ENCODE measurements around the gene PAXIP1.
"Not testable (repeated sequence)": the region's sequence is repeated elsewhere in the genome, so short reads cannot be mapped to it uniquely, and the experiment has no call there.

The PAXIP1 gene

DNA sequence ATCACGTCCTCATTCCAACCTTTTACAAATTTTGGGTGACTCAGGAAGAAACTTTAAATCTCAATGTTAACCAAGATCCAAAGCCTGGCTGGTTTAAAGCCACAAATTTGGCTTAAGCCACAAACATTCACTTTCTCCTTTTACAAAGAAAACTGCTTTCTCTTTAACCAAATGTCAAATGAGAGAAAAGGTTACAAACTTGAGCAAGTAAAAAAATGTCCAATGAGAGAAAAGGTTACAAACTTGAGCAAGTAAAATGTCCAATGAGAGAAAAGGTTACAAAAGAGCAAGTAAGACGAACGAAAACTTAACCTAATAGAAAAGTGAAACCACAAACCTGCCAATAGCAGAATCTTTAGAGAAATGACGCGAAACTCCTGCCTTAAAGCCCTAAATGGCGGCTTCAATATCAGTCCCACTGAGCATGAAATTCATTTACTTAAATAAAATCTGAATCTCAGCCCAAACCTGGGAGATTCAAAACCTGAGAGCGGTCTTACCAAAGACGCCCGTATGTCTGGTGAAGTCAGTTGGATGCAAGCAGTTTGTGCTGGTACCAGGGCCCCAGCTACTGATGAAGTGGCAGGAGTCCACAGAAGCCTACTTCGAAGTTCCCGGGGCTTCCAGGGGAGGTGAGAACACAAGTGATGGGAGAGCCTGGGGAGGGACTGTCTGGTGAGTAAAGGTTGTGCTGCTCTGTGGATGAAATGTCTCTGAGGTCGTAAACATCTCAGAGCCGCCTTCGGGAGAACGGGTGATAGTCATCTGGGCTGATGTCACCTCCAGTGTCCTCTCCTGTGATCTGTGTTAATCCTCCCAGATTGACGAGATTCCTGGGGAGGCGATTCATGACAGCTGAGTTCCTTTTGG, 74.6 kb downstream of the PAXIP1 start:
- H4K12ac ChIP-seq (ENCODE audit: low read depth, low read length): no peak overlapping the region
- H2AFZ ChIP-seq (ENCODE audit: insufficient read depth, low read length, poor library complexity): peak overlapping the region; percentile 75
- H3K18ac ChIP-seq (ENCODE audit: low read length): no peak overlapping the region
- H3K27ac ChIP-seq (ENCODE audit: low read depth, low read length): no peak overlapping the region
- H3K27me3 ChIP-seq (ENCODE audit: insufficient read depth, low read length): no peaks in the 10 kb centered on the region
- H3K23ac ChIP-seq (ENCODE audit: low read length): no peak overlapping the region
- no peak overlapping the region for H3K4ac ChIP-seq (ENCODE audit: low read depth, low read length)
- H4K91ac ChIP-seq (ENCODE audit: low read depth, low read length): no peak overlapping the region
- peak overlapping the region; percentile 87 for H4K8ac ChIP-seq (ENCODE audit: low read depth, low read length)
- H3K4me3 ChIP-seq (ENCODE audit: low read depth, low read length): no peak overlapping the region
- no peaks in the 10 kb centered on the region for H3K36me3 ChIP-seq (ENCODE audit: control insufficient read depth in 1 of 2, insufficient read depth in 2 of 2, low read length in 2 of 2)
- H3K9me3 ChIP-seq (ENCODE audit: insufficient read depth, low read depth, low read length): peaks cover 3% of the 10 kb centered on the region
- no peak overlapping the region for H3K14ac ChIP-seq (ENCODE audit: low read length)
- H3K79me2 ChIP-seq (ENCODE audit: control insufficient read depth, insufficient read depth, low read length, poor library complexity): no peaks in the 10 kb centered on the region
- H2AK5ac ChIP-seq (ENCODE audit: low read length): no peak overlapping the region
- H2BK5ac ChIP-seq (ENCODE audit: low read depth, low read length, poor library complexity): no peak overlapping the region
- no peaks in the 10 kb centered on the region for H3K79me1 ChIP-seq (ENCODE audit: low read length)
- peak; percentile 90 to 100 for DNase-seq
- H3K9ac ChIP-seq (ENCODE audit: low read length): no peak overlapping the region
- H3K4me2 ChIP-seq (ENCODE audit: low read length): peak overlapping the region; percentile 49
- no peak overlapping the region for H2BK12ac ChIP-seq (ENCODE audit: low read length)
- no CpG with 5 or more reads among the region's 17 CpGs for WGBS (ENCODE audit: extremely low coverage, insufficient coverage, insufficient read length)
- H3K4me1 ChIP-seq (ENCODE audit: control insufficient read depth in 1 of 2, insufficient read depth in 2 of 2, low read length in 2 of 2): no peaks in the 10 kb centered on the region
- no peak overlapping the region for H2BK120ac ChIP-seq (ENCODE audit: insufficient read depth, low read length, poor library complexity)

DNA sequence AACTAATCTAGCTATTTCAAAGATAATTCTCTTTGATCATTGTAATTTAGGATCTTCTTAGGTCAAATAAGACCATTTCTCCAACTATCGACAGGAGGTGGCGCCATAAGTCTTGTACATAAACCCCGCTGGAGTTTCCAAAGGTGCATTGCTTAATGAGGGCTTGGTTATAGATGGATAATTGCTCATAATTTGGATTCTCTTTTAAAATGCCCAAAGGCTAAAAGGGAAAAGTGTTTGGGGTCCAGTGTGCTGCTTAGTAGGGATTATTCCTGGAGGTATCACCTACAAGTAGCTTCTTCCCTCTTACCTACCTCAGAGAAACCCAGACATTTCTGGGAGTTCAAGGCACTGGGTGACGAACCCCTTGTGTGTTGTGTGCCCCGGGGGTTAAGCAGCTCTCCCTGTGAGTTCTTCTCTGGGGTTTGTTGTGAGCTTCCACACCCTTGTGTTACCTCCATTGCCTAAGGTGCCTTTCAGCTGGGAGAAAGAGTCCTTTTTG, 75.2 kb downstream of the PAXIP1 start:
- H3K79me2 ChIP-seq (ENCODE audit: control insufficient read depth, insufficient read depth, low read length, poor library complexity): no peaks in the 10 kb centered on the region
- no peaks in the 10 kb centered on the region for H3K36me3 ChIP-seq (ENCODE audit: control insufficient read depth in 1 of 2, insufficient read depth in 2 of 2, low read length in 2 of 2)
- H4K8ac ChIP-seq (ENCODE audit: low read depth, low read length): no peak overlapping the region
- no peak overlapping the region for H3K23ac ChIP-seq (ENCODE audit: low read length)
- H3K4me3 ChIP-seq (ENCODE audit: low read depth, low read length): no peak overlapping the region
- no peaks in the 10 kb centered on the region for H3K27me3 ChIP-seq (ENCODE audit: insufficient read depth, low read length)
- H3K9ac ChIP-seq (ENCODE audit: low read length): no peak overlapping the region
- no peak overlapping the region for H2BK12ac ChIP-seq (ENCODE audit: low read length)
- H3K4me1 ChIP-seq (ENCODE audit: control insufficient read depth in 1 of 2, insufficient read depth in 2 of 2, low read length in 2 of 2): no peaks in the 10 kb centered on the region
- H2BK120ac ChIP-seq (ENCODE audit: insufficient read depth, low read length, poor library complexity): no peak overlapping the region
- no CpG with 5 or more reads among the region's 5 CpGs for WGBS (ENCODE audit: extremely low coverage, insufficient coverage, insufficient read length)
- H3K14ac ChIP-seq (ENCODE audit: low read length): no peak overlapping the region
- no peak overlapping the region for H3K27ac ChIP-seq (ENCODE audit: low read depth, low read length)
- H4K91ac ChIP-seq (ENCODE audit: low read depth, low read length): no peak overlapping the region
- H3K18ac ChIP-seq (ENCODE audit: low read length): no peak overlapping the region
- no peak overlapping the region for H3K4ac ChIP-seq (ENCODE audit: low read depth, low read length)
- H3K9me3 ChIP-seq (ENCODE audit: insufficient read depth, low read depth, low read length): peaks cover under 1% of the 10 kb centered on the region
- DNase-seq: peak; percentile 84 to 93
- H4K12ac ChIP-seq (ENCODE audit: low read depth, low read length): no peak overlapping the region
- peak overlapping the region; percentile 26 for H2AFZ ChIP-seq (ENCODE audit: insufficient read depth, low read length, poor library complexity)
- no peaks in the 10 kb centered on the region for H3K79me1 ChIP-seq (ENCODE audit: low read length)
- peak overlapping the region; percentile 41 for H3K4me2 ChIP-seq (ENCODE audit: low read length)
- no peak overlapping the region for H2AK5ac ChIP-seq (ENCODE audit: low read length)
- no peak overlapping the region for H2BK5ac ChIP-seq (ENCODE audit: low read depth, low read length, poor library complexity)

DNA sequence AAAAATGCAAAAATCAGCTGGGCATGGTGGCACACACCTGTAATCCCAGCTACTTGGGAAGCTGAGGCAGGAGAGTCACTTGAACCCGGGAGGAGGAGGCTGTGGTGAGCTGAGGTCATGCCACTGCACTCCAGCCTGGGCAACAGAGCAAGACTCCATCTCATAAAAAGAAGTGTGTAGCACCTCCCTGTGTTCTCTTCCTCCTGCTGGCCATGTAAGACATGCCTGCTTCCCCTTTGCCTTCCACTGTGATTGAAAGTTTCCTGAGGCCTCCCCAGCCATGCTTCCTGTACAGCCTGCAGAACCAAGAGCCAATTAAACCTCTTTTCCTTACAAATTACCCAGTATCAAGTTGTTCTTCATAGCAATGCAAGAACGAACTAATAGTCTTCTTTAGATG, 80.5 kb downstream of the PAXIP1 start:
- H3K4me3 ChIP-seq (ENCODE audit: low read depth, low read length); H3K27ac ChIP-seq (ENCODE audit: low read depth, low read length); H3K18ac ChIP-seq (ENCODE audit: low read length); H2AK5ac ChIP-seq (ENCODE audit: low read length); H3K27me3 ChIP-seq (ENCODE audit: insufficient read depth, low read length); H3K4me1 ChIP-seq (ENCODE audit: control insufficient read depth in 1 of 2, insufficient read depth in 2 of 2, low read length in 2 of 2); H3K36me3 ChIP-seq (ENCODE audit: control insufficient read depth in 1 of 2, insufficient read depth in 2 of 2, low read length in 2 of 2); H3K14ac ChIP-seq (ENCODE audit: low read length); H4K12ac ChIP-seq (ENCODE audit: low read depth, low read length); H3K9me3 ChIP-seq (ENCODE audit: insufficient read depth, low read depth, low read length); H4K8ac ChIP-seq (ENCODE audit: low read depth, low read length); DNase-seq; H3K4ac ChIP-seq (ENCODE audit: low read depth, low read length); H4K91ac ChIP-seq (ENCODE audit: low read depth, low read length); H3K23ac ChIP-seq (ENCODE audit: low read length); H3K79me2 ChIP-seq (ENCODE audit: control insufficient read depth, insufficient read depth, low read length, poor library complexity); H2AFZ ChIP-seq (ENCODE audit: insufficient read depth, low read length, poor library complexity); H2BK5ac ChIP-seq (ENCODE audit: low read depth, low read length, poor library complexity); H3K4me2 ChIP-seq (ENCODE audit: low read length); H3K79me1 ChIP-seq (ENCODE audit: low read length); H3K9ac ChIP-seq (ENCODE audit: low read length); H2BK120ac ChIP-seq (ENCODE audit: insufficient read depth, low read length, poor library complexity); H2BK12ac ChIP-seq (ENCODE audit: low read length): not testable (repeated sequence)
- WGBS (ENCODE audit: extremely low coverage, insufficient coverage, insufficient read length): no CpG with 5 or more reads among the region's 2 CpGs

DNA sequence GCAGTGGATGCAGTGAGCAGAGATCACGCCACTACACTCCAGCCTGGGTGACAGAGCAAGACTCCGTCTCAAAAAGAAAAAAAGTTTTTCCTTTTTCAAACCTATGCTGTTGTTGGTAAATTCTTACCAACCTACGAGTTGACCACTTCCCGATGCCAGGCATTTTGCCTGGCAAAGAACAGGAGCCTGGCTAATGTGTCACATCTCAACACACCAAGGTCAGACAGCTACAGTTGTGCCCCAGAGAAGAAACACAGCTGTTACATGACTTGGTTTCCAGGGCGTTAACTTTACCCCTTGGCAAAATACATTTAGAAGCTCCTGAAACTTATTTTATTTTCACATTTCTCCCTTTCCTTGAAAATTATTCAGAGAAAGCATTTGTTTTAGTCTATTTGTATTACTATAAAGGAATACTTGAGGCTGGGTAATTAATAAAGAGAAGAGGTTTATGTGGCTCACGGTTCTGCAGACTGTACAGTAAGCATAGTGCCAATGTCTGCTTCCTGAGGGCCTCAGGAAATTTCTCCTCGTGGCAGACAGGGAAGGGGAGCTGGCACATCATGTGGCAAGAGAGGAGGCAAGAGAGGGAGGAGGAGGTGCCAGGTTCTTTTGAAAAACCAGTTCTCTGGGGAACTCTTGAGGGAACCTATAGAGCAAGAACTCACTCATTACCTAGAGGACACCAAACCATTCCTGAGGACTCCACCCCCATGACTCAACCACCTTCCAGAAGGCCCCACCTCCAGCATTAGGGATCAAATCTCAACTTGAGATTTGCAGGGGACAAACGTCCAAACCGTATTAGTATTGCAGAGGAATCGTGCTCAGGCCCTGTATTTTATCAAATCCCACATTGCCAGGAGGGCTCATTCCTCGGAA, 83.3 kb downstream of the PAXIP1 start:
- no peak overlapping the region for H3K27ac ChIP-seq (ENCODE audit: low read depth, low read length)
- WGBS (ENCODE audit: extremely low coverage, insufficient coverage, insufficient read length): no CpG with 5 or more reads among the region's 11 CpGs
- no peaks in the 10 kb centered on the region for H3K4me1 ChIP-seq (ENCODE audit: control insufficient read depth in 1 of 2, insufficient read depth in 2 of 2, low read length in 2 of 2)
- H2BK12ac ChIP-seq (ENCODE audit: low read length): no peak overlapping the region
- peaks cover 7% of the 10 kb centered on the region for H3K9me3 ChIP-seq (ENCODE audit: insufficient read depth, low read depth, low read length)
- H3K9ac ChIP-seq (ENCODE audit: low read length): no peak overlapping the region
- H3K23ac ChIP-seq (ENCODE audit: low read length): no peak overlapping the region
- no peaks in the 10 kb centered on the region for H3K79me2 ChIP-seq (ENCODE audit: control insufficient read depth, insufficient read depth, low read length, poor library complexity)
- peak in 1 of 2 donors; percentile 22 for DNase-seq
- H3K36me3 ChIP-seq (ENCODE audit: control insufficient read depth in 1 of 2, insufficient read depth in 2 of 2, low read length in 2 of 2): no peaks in the 10 kb centered on the region
- no peak overlapping the region for H3K4ac ChIP-seq (ENCODE audit: low read depth, low read length)
- no peak overlapping the region for H4K91ac ChIP-seq (ENCODE audit: low read depth, low read length)
- no peak overlapping the region for H2BK5ac ChIP-seq (ENCODE audit: low read depth, low read length, poor library complexity)
- no peak overlapping the region for H2BK120ac ChIP-seq (ENCODE audit: insufficient read depth, low read length, poor library complexity)
- H4K12ac ChIP-seq (ENCODE audit: low read depth, low read length): no peak overlapping the region
- H2AK5ac ChIP-seq (ENCODE audit: low read length): no peak overlapping the region
- no peak overlapping the region for H2AFZ ChIP-seq (ENCODE audit: insufficient read depth, low read length, poor library complexity)
- no peak overlapping the region for H4K8ac ChIP-seq (ENCODE audit: low read depth, low read length)
- H3K18ac ChIP-seq (ENCODE audit: low read length): no peak overlapping the region
- H3K14ac ChIP-seq (ENCODE audit: low read length): no peak overlapping the region
- H3K4me3 ChIP-seq (ENCODE audit: low read depth, low read length): no peak overlapping the region
- H3K4me2 ChIP-seq (ENCODE audit: low read length): no peak overlapping the region
- no peaks in the 10 kb centered on the region for H3K79me1 ChIP-seq (ENCODE audit: low read length)
- no peaks in the 10 kb centered on the region for H3K27me3 ChIP-seq (ENCODE audit: insufficient read depth, low read length)
